AG04450 (cell line): ENCODE results near the gene VASH2. TPM values are rescaled to one million over a fixed set of nuclear protein-coding genes. Genes with fewer than 3 reads are reported as not detected.

ENCODE experiments used
- CTCF ChIA-PET: fragments of 300-600, 350-600 bp; formaldehyde crosslinking; extraction: SDS; loops from one replicate; lab custom pipeline; 2022; ENCODE audit warnings: antibody characterized with exemption, inconsistent platforms; lab: Charles Lee
- POLR2A ChIA-PET: fragments of 350-600 bp; formaldehyde crosslinking; extraction: SDS; loops from one replicate; lab custom pipeline; 2021; ENCODE audit warnings: antibody characterized with exemption, inconsistent platforms; lab: Yijun Ruan, JAX
- DNase-seq: peaks from one replicate; pipeline ENCODE4 v3.0.0-alpha.2; 2011; ENCODE audit warnings: low read depth, low spot score
- H3K27ac ChIP-seq: one replicate; pipeline ENCODE4 v1.5.1; 2012; ENCODE audit warnings: low read depth, low read length, control low read depth
- H3K27me3 ChIP-seq: one replicate; pipeline ENCODE4 v1.6.0; 2012; ENCODE audit warnings: low read length; ENCODE audit not compliant: control insufficient read depth, insufficient read depth
- H3K4me3 ChIP-seq: 2 replicates; pipeline ENCODE4 v1.5.1; 2011; ENCODE audit warnings: mild to moderate bottlenecking, low read depth, low read length, control low read depth
- H3K9me3 ChIP-seq: 2 replicates; pipeline ENCODE4 v1.5.1; 2012; ENCODE audit warnings: low read length; ENCODE audit not compliant: control insufficient read depth, insufficient read depth
- polyA plus RNA-seq: library from polyadenylated mRNA; depleted of rRNA; stranded (reverse); fragments of >200 nt; gene quantifications from 2 replicates; pipeline ENCODE4 v1.2.3, GENCODE V29; 2011
- TF ChIP-seq, protein P1 (sequence below): IDR thresholded peaks from 2 replicates; pipeline ENCODE4 v1.5.1; 2011; ENCODE audit warnings: low read depth, low read length, control low read depth, inconsistent platforms

Gene VASH2
- polyA plus RNA-seq, 1 experiment, result 4.2 TPM

DNA sequence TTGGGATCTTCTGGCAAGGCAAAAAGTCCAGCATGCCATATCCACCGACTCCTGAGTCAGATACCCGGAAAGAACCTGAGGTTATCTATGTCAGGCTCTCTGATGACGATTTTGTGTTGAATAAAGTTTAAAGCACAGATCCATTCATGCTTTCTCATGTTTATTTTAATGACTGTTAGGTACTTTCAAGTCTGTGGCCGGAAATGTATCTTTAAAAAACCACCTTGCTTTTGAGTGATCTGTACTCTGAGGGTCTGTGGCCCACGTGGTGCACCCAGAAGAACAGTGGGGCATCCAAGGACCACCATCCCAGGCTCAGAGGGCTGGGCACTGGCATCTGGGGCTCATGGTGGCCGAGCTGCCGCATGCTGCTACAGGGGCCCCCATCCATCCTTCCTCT lies 30.1 kb upstream of the VASH2 start:
- ChIA-PET CTCF (no interaction called here), POLR2A (no interaction called here)
- DNase-seq, result no peak
- TF ChIP-seq, protein P1, sequence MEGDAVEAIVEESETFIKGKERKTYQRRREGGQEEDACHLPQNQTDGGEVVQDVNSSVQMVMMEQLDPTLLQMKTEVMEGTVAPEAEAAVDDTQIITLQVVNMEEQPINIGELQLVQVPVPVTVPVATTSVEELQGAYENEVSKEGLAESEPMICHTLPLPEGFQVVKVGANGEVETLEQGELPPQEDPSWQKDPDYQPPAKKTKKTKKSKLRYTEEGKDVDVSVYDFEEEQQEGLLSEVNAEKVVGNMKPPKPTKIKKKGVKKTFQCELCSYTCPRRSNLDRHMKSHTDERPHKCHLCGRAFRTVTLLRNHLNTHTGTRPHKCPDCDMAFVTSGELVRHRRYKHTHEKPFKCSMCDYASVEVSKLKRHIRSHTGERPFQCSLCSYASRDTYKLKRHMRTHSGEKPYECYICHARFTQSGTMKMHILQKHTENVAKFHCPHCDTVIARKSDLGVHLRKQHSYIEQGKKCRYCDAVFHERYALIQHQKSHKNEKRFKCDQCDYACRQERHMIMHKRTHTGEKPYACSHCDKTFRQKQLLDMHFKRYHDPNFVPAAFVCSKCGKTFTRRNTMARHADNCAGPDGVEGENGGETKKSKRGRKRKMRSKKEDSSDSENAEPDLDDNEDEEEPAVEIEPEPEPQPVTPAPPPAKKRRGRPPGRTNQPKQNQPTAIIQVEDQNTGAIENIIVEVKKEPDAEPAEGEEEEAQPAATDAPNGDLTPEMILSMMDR, result no peak
- H3K27ac ChIP-seq, result no peak overlapping the region
- no peak overlapping the region for H3K4me3 ChIP-seq
- H3K9me3 ChIP-seq, result no peaks in the 10 kb centered on the region; the same call in 1 of the 2 replicates
- H3K27me3 ChIP-seq, result peaks cover 18% of the 10 kb centered on the region

DNA sequence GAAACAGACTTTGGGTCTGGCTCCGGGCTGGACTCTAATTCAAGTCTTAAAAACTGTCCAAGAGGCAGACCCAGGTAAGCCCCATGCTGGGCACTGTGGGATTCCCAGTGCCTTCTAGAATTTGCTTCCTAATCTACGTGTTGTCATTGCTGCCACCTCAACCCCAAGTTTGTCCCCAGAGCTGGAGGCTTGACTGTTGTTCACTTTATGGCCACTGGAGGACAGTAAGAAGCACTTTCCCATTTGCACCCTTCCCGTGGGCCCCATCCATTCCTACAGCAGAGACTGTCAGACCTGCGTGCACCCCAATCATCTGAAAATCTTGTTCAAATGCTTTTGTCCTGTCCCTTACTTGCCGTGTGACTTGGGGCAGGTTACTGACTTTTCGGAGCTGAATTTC lies 29.4 kb upstream of the VASH2 start:
- ChIA-PET CTCF (interaction anchor here (1.3 kb wide), 1 partner anchor 74 kb away, joined by 3 read pairs; no protein-coding TSS in a partner anchor), POLR2A (no interaction called here)
- H3K27ac ChIP-seq, result no peak overlapping the region
- peaks cover 18% of the 10 kb centered on the region for H3K27me3 ChIP-seq
- H3K9me3 ChIP-seq, result no peaks in the 10 kb centered on the region; the same call in 1 of the 2 replicates
- DNase-seq, result no peak
- H3K4me3 ChIP-seq, result no peak overlapping the region
- TF ChIP-seq, protein P1, result peak; percentile 32

DNA sequence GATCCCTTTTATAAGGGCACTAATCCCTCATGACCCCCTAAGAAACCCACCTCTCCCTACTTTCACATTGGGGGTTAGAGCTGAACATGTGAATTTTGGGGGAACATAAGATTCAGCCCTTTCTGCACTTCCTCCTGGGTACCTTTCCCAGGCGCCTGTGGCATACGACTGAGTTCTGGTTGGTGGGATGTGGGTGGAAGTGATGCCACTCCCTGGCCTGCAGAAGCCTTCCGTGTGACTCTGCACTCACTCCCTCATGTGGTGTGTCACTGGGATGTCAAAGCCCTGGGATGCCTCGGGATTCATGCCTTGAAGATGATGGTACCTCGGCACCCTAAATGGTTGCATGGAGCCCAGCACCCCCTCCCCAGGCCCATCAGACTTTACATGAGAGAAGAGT lies 28.3 kb upstream of the VASH2 start:
- TF ChIP-seq, protein P1, result no peak
- ChIA-PET POLR2A (no interaction called here), CTCF (interaction anchor here (1.3 kb wide), 1 partner anchor 73 kb away, joined by 3 read pairs; no protein-coding TSS in a partner anchor)
- DNase-seq, result no peak
- Histone ChIP-seq H3K27me3 (peaks cover 18% of the 10 kb centered on the region), H3K4me3 (no peak overlapping the region), H3K9me3 (no peaks in the 10 kb centered on the region; the same call in 1 of the 2 replicates), H3K27ac (no peak overlapping the region)

DNA sequence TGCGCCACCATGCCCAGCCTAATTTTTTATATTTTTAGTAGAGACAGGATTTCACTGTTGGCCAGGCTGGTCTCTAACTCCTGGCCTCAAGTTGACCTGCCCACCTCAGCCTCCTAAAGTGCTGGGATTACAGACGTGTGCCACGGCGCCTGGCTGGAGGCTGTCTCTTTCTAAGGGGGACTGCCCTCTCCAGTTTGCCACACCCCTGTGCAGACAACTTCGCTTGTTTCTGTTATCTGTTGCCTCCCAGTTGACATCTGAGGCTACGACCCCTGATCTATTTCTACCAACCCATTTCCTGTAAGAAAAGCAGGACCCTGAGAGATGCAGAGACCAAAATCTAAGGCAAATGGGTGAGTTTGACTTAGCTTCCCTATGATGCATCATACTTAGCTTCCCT lies 24.0 kb upstream of the VASH2 start:
- no peak for DNase-seq
- TF ChIP-seq, protein P1, result no peak
- CTCF ChIA-PET, result no interaction called here
- POLR2A ChIA-PET, result no interaction called here
- Histone ChIP-seq H3K27ac (no peak overlapping the region), H3K27me3 (peaks cover 10% of the 10 kb centered on the region), H3K9me3 (no peaks in the 10 kb centered on the region), H3K4me3 (no peak overlapping the region)

DNA sequence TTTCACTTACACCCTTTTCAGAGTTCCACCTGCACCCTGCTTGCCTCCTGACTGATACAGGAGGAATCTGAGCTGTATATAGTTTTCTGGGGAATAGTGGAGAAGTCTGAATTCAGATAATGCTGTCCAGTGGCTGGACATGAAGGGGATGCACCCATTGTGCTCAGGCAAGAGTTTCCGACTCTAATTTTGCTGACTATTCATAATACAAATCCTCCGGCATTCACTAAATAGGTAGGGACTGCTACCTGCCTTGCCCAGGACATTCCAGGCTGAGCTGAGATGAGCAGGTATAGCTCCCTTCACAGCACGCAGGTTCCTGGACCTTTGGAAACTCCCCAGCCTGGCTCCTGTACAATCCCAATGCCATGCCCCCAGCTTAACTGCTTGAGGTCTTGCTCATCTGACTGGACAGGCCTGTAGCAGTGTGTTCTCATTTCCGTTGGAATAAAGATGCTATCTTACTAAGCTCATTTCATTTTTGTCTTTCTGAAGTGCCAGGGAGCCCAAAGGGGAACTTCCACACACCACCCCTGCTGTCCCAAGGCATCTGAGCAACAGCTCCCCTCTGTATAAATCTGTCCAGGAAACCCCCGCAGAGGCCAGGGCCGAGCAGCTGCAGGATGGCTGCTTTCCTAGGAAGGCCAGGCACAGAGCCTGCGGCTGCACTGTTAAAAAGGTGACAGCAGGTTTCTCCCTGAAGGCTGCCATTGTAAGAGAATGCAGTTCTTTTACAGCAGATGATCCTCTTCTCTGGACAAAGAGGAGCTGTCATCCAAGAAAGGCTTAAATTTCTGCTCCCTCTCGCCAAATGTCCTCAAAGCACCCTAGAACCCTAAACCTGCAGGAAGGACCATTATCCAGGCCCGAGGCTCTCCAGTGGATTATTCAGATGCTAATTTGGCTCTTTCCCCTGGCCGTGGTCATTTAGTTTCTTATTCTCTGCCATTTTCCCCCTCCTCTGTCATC lies 21.7 kb upstream of the VASH2 start:
- Histone ChIP-seq H3K9me3 (no peaks in the 10 kb centered on the region), H3K27ac (no peak overlapping the region), H3K4me3 (no peak overlapping the region), H3K27me3 (no peaks in the 10 kb centered on the region)
- DNase-seq, result no peak
- CTCF ChIA-PET, result interaction anchor here (0.7 to 1.2 kb wide), 3 partner anchors 29 to 67 kb away, joined by 3 read pairs; no protein-coding TSS in a partner anchor
- TF ChIP-seq, protein P1, result no peak
- POLR2A ChIA-PET, result interaction anchor here (0.7 kb wide), 1 partner anchor 70 kb away, joined by 3 read pairs; the partner anchor contains the start of gene FLVCR1
